Measurements from ENCODE around the gene MTMR12. TPM values are rescaled to one million over a fixed set of nuclear protein-coding genes. Genes with fewer than 3 reads are reported as not detected.

MTMR12 gene
- total and polyA plus RNA-seq, 2 of the 13 experiments (the other 11 are each of a cell fraction or from before 2014, with no cell fraction given): 23.4 to 36.6 TPM

DNA sequence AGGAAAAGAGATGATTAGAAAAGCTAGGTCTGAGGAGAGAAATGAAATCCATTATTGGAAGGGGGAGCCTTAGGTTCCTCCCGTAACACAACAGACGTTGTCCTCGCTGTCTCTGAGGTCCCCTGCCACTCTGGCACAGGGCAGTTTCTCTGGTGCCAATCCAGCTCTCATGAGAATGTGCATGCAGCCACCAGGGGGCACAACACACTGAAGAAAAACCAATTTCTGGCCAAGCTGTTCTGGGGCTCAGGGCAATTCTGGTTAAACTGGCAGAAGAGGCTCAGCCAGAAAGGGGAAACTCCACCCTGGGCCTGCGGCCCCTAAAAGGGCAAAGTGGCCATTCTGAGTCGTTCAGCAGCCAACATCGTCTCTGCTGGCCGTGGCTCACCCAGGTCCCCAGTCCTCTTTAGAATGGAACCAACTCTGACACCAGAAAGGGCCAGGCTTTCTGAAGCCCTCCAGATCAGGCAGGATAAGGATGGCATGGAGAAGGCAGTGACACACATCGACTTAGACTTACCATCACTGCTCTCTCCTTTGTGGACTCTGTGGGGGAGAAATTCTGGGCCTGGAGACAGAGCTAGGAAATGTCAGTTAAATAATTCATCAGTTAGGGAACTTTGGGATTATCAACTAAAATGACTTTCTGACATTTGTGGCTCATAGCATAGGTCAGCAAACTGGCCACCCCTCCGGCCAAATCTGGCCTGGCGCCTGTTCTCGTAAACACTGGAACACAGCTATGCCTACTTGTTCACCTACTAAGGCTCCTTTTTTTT, 80.1 kb downstream of the MTMR12 start (continued):
- TF ChIP-seq ZNF484 (CRISPR knock-in tag; IDR thresholded peaks at IDR 0.05; ENCODE audit: borderline replicate concordance, low read depth) (no peak), ZNF7 (CRISPR knock-in tag; IDR thresholded peaks at IDR 0.05) (no peak), ZEB1 (IDR thresholded peaks at IDR 0.05; ENCODE audit: insufficient replicate concordance, low read depth) (no peak), THAP11 (CRISPR knock-in tag; IDR thresholded peaks at IDR 0.05) (no peak), SP1 (IDR thresholded peaks at IDR 0.05) (no peak), SP1 (CRISPR knock-in tag; IDR thresholded peaks at IDR 0.05) (no peak), CCAR2 (optimal IDR thresholded peaks at IDR 0.05; ENCODE audit: low read depth, low read length) (no peak), FOXP1 (IDR thresholded peaks at IDR 0.05) (no peak), FOXP1 (CRISPR knock-in tag; IDR thresholded peaks at IDR 0.05) (no peak), BCL6 (CRISPR knock-in tag; IDR thresholded peaks at IDR 0.05) (no peak), BHLHE40 (IDR thresholded peaks at IDR 0.05; ENCODE audit: low read length) (no peak), RFX5 (IDR thresholded peaks at IDR 0.05; ENCODE audit: low read depth, low read length) (no peak), ATF7-NPFF (CRISPR knock-in tag; IDR thresholded peaks at IDR 0.05; ENCODE audit: low read depth) (no peak), KMT2B (CRISPR knock-in tag; IDR thresholded peaks at IDR 0.05) (no peak), IRX3 (CRISPR knock-in tag; IDR thresholded peaks at IDR 0.05; ENCODE audit: borderline replicate concordance, low read depth) (no peak), FIP1L1 (IDR thresholded peaks at IDR 0.05; ENCODE audit: borderline replicate concordance, insufficient read depth, low read depth, low read length) (no peak), EEA1 (CRISPR knock-in tag; IDR thresholded peaks at IDR 0.05; ENCODE audit: borderline replicate concordance) (no peak), IKZF1 (IDR thresholded peaks at IDR 0.05) (no peak), ZNF720 (CRISPR knock-in tag; IDR thresholded peaks at IDR 0.05) (no peak), KLF11 (CRISPR knock-in tag; IDR thresholded peaks at IDR 0.05) (no peak), GABPA (IDR thresholded peaks at IDR 0.05; ENCODE audit: low read depth, low read length) (no peak), GABPA (CRISPR knock-in tag; IDR thresholded peaks at IDR 0.05; ENCODE audit: low read depth) (0 out of 2 replicates have a peak, but pooled peaks have one; percentile 3), ZNF615 (CRISPR knock-in tag; IDR thresholded peaks at IDR 0.05; ENCODE audit: borderline replicate concordance) (no peak), NPAS2 (CRISPR knock-in tag; IDR thresholded peaks at IDR 0.05; ENCODE audit: borderline replicate concordance) (no peak), SOX13 (IDR thresholded peaks at IDR 0.05) (no peak), SOX13 (CRISPR knock-in tag; conservative IDR thresholded peaks at IDR 0.05 in 1 of 2, IDR thresholded peaks at IDR 0.05 in 1 of 2) (no peak), ZNF17 (CRISPR knock-in tag; IDR thresholded peaks at IDR 0.05) (no peak), SIX4 (CRISPR knock-in tag; IDR thresholded peaks at IDR 0.05) (no peak), NFYC (CRISPR knock-in tag; IDR thresholded peaks at IDR 0.05) (no peak), ZBTB3 (CRISPR knock-in tag; IDR thresholded peaks at IDR 0.05; ENCODE audit: borderline replicate concordance, low read depth) (no peak), ZNF160 (CRISPR knock-in tag; IDR thresholded peaks at IDR 0.05) (no peak), RNF2 (conservative IDR thresholded peaks at IDR 0.05; ENCODE audit: low read depth) (no peak), ZSCAN12 (CRISPR knock-in tag; IDR thresholded peaks at IDR 0.05) (no peak), ZNF773 (CRISPR knock-in tag; IDR thresholded peaks at IDR 0.05; ENCODE audit: borderline replicate concordance) (no peak), ZNF20 (CRISPR knock-in tag; IDR thresholded peaks at IDR 0.05) (no peak), ZNF713 (CRISPR knock-in tag; IDR thresholded peaks at IDR 0.05) (no peak)
- TF ChIP-seq, protein P1, sequence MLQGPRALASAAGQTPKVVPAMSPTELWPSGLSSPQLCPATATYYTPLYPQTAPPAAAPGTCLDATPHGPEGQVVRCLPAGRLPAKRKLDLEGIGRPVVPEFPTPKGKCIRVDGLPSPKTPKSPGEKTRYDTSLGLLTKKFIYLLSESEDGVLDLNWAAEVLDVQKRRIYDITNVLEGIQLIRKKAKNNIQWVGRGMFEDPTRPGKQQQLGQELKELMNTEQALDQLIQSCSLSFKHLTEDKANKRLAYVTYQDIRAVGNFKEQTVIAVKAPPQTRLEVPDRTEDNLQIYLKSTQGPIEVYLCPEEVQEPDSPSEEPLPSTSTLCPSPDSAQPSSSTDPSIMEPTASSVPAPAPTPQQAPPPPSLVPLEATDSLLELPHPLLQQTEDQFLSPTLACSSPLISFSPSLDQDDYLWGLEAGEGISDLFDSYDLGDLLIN (CRISPR knock-in tag; IDR thresholded peaks at IDR 0.05; ENCODE audit: borderline replicate concordance): no peak

Data from HepG2 (cell line).